Nephron progenitor cell (in vitro differentiated cells): ENCODE measurements around the gene ACOT7.
"Not testable (repeated sequence)": the region's sequence is repeated elsewhere in the genome, so short reads cannot be mapped to it uniquely, and the experiment has no call there.

Experiments used
- DNase-seq: peaks from one replicate; pipeline ENCODE4 v3.0.0; 2021
- H3K27ac Mint-ChIP-seq: 2 replicates; pipeline ENCODE4 v1.8.0; 2021; ENCODE audit warnings: mild to moderate bottlenecking, moderate library complexity, mixed read lengths
- H3K27me3 Mint-ChIP-seq: 2 replicates; pipeline ENCODE4 v1.8.0; 2021; ENCODE audit warnings: mild to moderate bottlenecking, low read depth, mixed read lengths; ENCODE audit not compliant: poor library complexity
- H3K36me3 Mint-ChIP-seq: 2 replicates; pipeline ENCODE4 v1.8.0; 2021; ENCODE audit warnings: low read depth, mixed read lengths
- H3K4me1 Mint-ChIP-seq: 2 replicates; pipeline ENCODE4 v1.8.0; 2021; ENCODE audit warnings: mixed read lengths
- H3K4me3 Mint-ChIP-seq: 2 replicates; pipeline ENCODE4 v1.8.0; 2021; ENCODE audit warnings: mild to moderate bottlenecking, moderate library complexity, mixed read lengths
- H3K9me3 Mint-ChIP-seq: 2 replicates; pipeline ENCODE4 v1.8.0; 2021; ENCODE audit warnings: mild to moderate bottlenecking, moderate library complexity, mixed read lengths
- CTCF ChIP-seq: fragments of 200-600 bp; sonication (generic); IDR thresholded peaks from 2 replicates; pipeline ENCODE4 v1.5.0; 2021; ENCODE audit warnings: antibody characterized with exemption

Gene ACOT7

GRCh38 chr1:6435547-6435946 lies 42.0 kb upstream of the ACOT7 start:
- peaks cover 49% of the 10 kb centered on the region for H3K27me3 Mint-ChIP-seq
- no peak overlapping the region for H3K4me3 Mint-ChIP-seq
- H3K9me3 Mint-ChIP-seq: no peaks in the 10 kb centered on the region
- H3K4me1 Mint-ChIP-seq: peaks cover 46% of the 10 kb centered on the region
- no peak overlapping the region for H3K27ac Mint-ChIP-seq
- no peaks in the 10 kb centered on the region for H3K36me3 Mint-ChIP-seq
- TF ChIP-seq CTCF: no peak
- no peak for DNase-seq

DNA sequence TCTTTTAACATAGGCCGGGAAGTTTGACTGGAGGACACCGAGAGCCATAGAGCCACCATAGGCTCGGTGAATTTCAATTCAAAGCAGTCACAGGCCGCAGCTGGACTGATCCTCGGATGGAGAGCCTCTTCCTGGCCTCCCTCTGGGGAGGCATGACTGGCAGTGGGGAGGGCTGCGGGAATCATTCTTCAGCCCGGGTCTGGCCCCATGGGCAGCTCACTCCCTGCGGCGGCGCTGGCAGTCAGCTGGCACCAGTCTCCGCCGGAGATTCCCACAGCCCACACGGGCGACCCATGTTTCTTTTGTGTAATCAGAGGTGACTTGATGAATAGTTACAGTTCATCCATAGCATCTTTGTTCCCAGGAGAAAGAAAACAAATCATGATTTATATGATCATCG lies 41.6 kb upstream of the ACOT7 start:
- no peak overlapping the region for H3K4me3 Mint-ChIP-seq
- no peaks in the 10 kb centered on the region for H3K9me3 Mint-ChIP-seq
- no peaks in the 10 kb centered on the region for H3K36me3 Mint-ChIP-seq
- DNase-seq: no peak
- H3K4me1 Mint-ChIP-seq: peaks cover 50% of the 10 kb centered on the region
- peaks cover 52% of the 10 kb centered on the region for H3K27me3 Mint-ChIP-seq
- TF ChIP-seq CTCF: no peak
- H3K27ac Mint-ChIP-seq: no peak overlapping the region

DNA sequence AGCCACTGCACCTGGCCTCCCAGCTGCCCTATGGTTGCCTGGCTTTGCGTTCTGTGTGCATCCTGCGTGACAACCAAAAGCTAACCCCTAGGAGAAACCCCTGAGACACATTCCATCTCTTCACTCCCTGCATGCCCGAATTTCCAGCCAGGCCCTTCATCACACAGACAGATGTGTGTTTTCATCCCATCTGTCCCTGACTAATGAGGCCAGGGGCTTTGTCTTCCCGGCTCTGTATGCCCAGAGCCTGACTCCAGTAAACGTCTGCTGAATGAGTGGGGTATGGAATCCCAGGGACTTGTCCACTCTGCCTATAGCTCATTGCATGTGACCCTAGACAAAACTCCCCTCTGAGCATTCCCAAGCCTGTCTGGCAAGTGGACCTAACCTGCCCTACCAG lies 40.6 kb upstream of the ACOT7 start:
- Mint-ChIP-seq H3K36me3 (no peaks in the 10 kb centered on the region), H3K4me3 (no peak overlapping the region), H3K27ac (peak overlapping the region; percentile 18)

GRCh38 chr1:6431645-6432579 lies 38.3 kb upstream of the ACOT7 start:
- H3K27me3 Mint-ChIP-seq: peaks cover 55% of the 10 kb centered on the region
- not testable (repeated sequence) for H3K4me3 Mint-ChIP-seq

More for the DNA sequence above, 40.6 kb upstream of the ACOT7 start:
- Mint-ChIP-seq H3K4me1 (peaks cover 50% of the 10 kb centered on the region), H3K27me3 (peaks cover 54% of the 10 kb centered on the region), H3K9me3 (no peaks in the 10 kb centered on the region)
- no peak for DNase-seq
- no peak for TF ChIP-seq CTCF

GRCh38 chr1:6429660-6430411 lies 36.3 kb upstream of the ACOT7 start:
- DNase-seq, H3K4me3 Mint-ChIP-seq, H3K36me3 Mint-ChIP-seq, H3K27ac Mint-ChIP-seq, H3K9me3 Mint-ChIP-seq: not testable (repeated sequence)
- peaks cover 30% of the 10 kb centered on the region for H3K4me1 Mint-ChIP-seq
- peaks cover 68% of the 10 kb centered on the region for H3K27me3 Mint-ChIP-seq

More at GRCh38 chr1:6431645-6432579, 38.3 kb upstream of the ACOT7 start:
- not testable (repeated sequence) for H3K36me3 Mint-ChIP-seq, DNase-seq, H3K27ac Mint-ChIP-seq, H3K9me3 Mint-ChIP-seq
- H3K4me1 Mint-ChIP-seq: peaks cover 39% of the 10 kb centered on the region

DNA sequence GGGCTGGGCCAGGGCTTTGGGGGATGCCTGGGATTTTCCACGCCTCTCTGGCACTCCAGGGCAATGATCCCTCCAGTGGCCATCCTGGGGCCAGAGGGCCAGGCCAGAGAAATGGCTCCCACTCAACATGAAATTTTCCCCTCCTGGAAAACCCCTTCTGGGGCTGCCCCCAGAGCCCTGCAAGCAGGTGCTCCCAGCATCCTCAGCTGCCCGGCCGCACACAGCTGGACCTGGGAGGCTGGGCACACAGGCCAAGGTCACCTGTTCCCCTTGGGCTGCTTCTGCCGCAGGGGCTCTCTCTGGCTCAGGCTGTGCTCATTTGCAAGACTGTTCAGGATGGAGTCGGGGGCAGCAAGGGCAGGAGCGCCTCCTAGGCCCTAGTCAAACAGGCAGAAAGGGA lies 34.9 kb upstream of the ACOT7 start:
- not testable (repeated sequence) for H3K27ac Mint-ChIP-seq, H3K36me3 Mint-ChIP-seq, H3K4me3 Mint-ChIP-seq, DNase-seq, H3K9me3 Mint-ChIP-seq
- H3K4me1 Mint-ChIP-seq: peaks cover 20% of the 10 kb centered on the region
- peaks cover 67% of the 10 kb centered on the region for H3K27me3 Mint-ChIP-seq
